Measurements from ENCODE around the gene ASB18. TPM values are rescaled to one million over a fixed set of nuclear protein-coding genes. Genes with fewer than 3 reads are reported as not detected.

The ASB18 gene
- total RNA-seq, 4 donors from 2014 or later, result not detected

GRCh38 chr2:236172255-236173035 lies 91.8 kb downstream of the ASB18 start:
- Histone ChIP-seq H3K36me3 (no peaks in the 10 kb centered on the region), H3K27me3 (peaks cover 0 to 78% of the 10 kb centered on the region in 2 donors), H3K9me3 (peaks cover 0 to 6% (median 0%) of the 10 kb centered on the region in 4 donors), H3K4me3 (no peak overlapping the region), H3K27ac (no peak overlapping the region), H3K4me1 (peaks cover 0 to 32% (median 4%) of the 10 kb centered on the region in 4 donors)
- TF ChIP-seq CTCF (IDR thresholded peaks at IDR 0.05) (no peak), POLR2A (IDR thresholded peaks at IDR 0.05) (no peak)
- no peak for DNase-seq

GRCh38 chr2:236171680-236172254 lies 92.4 kb downstream of the ASB18 start:
- no peak for DNase-seq
- peaks cover 0 to 6% (median 0%) of the 10 kb centered on the region in 4 donors for H3K9me3 ChIP-seq
- no peak for TF ChIP-seq CTCF (IDR thresholded peaks at IDR 0.05)
- TF ChIP-seq POLR2A (IDR thresholded peaks at IDR 0.05), result no peak
- H3K27ac ChIP-seq, result no peak overlapping the region
- no peak overlapping the region for H3K4me3 ChIP-seq
- peaks cover 0 to 39% (median 4%) of the 10 kb centered on the region in 4 donors for H3K4me1 ChIP-seq
- no peaks in the 10 kb centered on the region for H3K36me3 ChIP-seq
- peaks cover 0 to 78% of the 10 kb centered on the region in 2 donors for H3K27me3 ChIP-seq

- TF ChIP-seq POLR2A (IDR thresholded peaks at IDR 0.05) (no peak), CTCF (IDR thresholded peaks at IDR 0.05) (no peak)
- Histone ChIP-seq H3K36me3 (no peaks in the 10 kb centered on the region), H3K27ac (no peak overlapping the region), H3K4me1 (peaks cover 0 to 44% (median 4%) of the 10 kb centered on the region in 4 donors), H3K4me3 (no peak overlapping the region), H3K27me3 (peaks cover 0 to 80% of the 10 kb centered on the region in 2 donors), H3K9me3 (peaks cover 0 to 6% (median 0%) of the 10 kb centered on the region in 4 donors)
- DNase-seq, result no peak
Measured at GRCh38 chr2:236171181-236171679, 93.0 kb downstream of the ASB18 start.

- no peak for DNase-seq
- peaks cover 0 to 49% (median 4%) of the 10 kb centered on the region in 4 donors for H3K4me1 ChIP-seq
- peaks cover 0 to 6% (median 0%) of the 10 kb centered on the region in 4 donors for H3K9me3 ChIP-seq
- TF ChIP-seq CTCF (IDR thresholded peaks at IDR 0.05) (no peak), POLR2A (IDR thresholded peaks at IDR 0.05) (no peak)
- H3K27ac ChIP-seq, result no peak overlapping the region
- no peak overlapping the region for H3K4me3 ChIP-seq
- H3K36me3 ChIP-seq, result no peaks in the 10 kb centered on the region
- peaks cover 0 to 86% of the 10 kb centered on the region in 2 donors for H3K27me3 ChIP-seq
Measured at GRCh38 chr2:236170590-236171165, 93.5 kb downstream of the ASB18 start.

- Histone ChIP-seq H3K9me3 (peaks cover 0 to 6% (median 0%) of the 10 kb centered on the region in 4 donors), H3K4me1 (peaks cover 0 to 52% (median 4%) of the 10 kb centered on the region in 4 donors), H3K4me3 (no peak overlapping the region), H3K36me3 (no peaks in the 10 kb centered on the region), H3K27me3 (peaks cover 0 to 93% of the 10 kb centered on the region in 2 donors), H3K27ac (no peak overlapping the region)
- no peak for TF ChIP-seq CTCF (IDR thresholded peaks at IDR 0.05)
- no peak for TF ChIP-seq POLR2A (IDR thresholded peaks at IDR 0.05)
- DNase-seq, result no peak
Measured at GRCh38 chr2:236169741-236170589, 94.2 kb downstream of the ASB18 start.

Measured in Peyer's patch (tissue), 4 donors.